Ishikawa (cell line): ENCODE results near the gene VSTM2A.

Experiments
- CEBPB ChIP-seq: IDR thresholded peaks from 2 replicates; pipeline ENCODE4 v1.6.1; 2012
- CREB1 ChIP-seq: IDR thresholded peaks from 2 replicates; pipeline ENCODE4 v1.6.1; 2012; ENCODE audit warnings: low read depth
- EGR1 ChIP-seq: IDR thresholded peaks from 2 replicates; pipeline ENCODE4 v1.6.1; 2012
- EP300 ChIP-seq: IDR thresholded peaks from 2 replicates; pipeline ENCODE4 v1.6.1; 2012; ENCODE audit warnings: borderline replicate concordance
- FOXM1 ChIP-seq: IDR thresholded peaks from 2 replicates; pipeline ENCODE4 v1.6.1; 2012; ENCODE audit warnings: low read depth, borderline replicate concordance
- NFIC ChIP-seq: IDR thresholded peaks from 2 replicates; pipeline ENCODE4 v1.6.1; 2012
- RAD21 ChIP-seq: IDR thresholded peaks from 2 replicates; pipeline ENCODE4 v1.6.1; 2012; ENCODE audit warnings: low read depth
- REST ChIP-seq: IDR thresholded peaks from 2 replicates; pipeline ENCODE4 v1.6.1; 2012; ENCODE audit warnings: low read depth, mild to moderate bottlenecking
- TAF1 ChIP-seq: IDR thresholded peaks from 2 replicates; pipeline ENCODE4 v1.6.1; 2012; ENCODE audit warnings: low read depth, mild to moderate bottlenecking
- TCF12 ChIP-seq: IDR thresholded peaks from 2 replicates; pipeline ENCODE4 v1.6.1; 2012; ENCODE audit warnings: low read depth
- TEAD4 ChIP-seq: IDR thresholded peaks from 2 replicates; pipeline ENCODE4 v1.6.1; 2012
- YY1 ChIP-seq: IDR thresholded peaks from 2 replicates; pipeline ENCODE4 v1.6.1; 2012; ENCODE audit warnings: low read depth
- ZBTB7A ChIP-seq: IDR thresholded peaks from 2 replicates; pipeline ENCODE4 v1.6.1; 2012; ENCODE audit warnings: low read depth
- TF ChIP-seq, protein P1 (sequence below): IDR thresholded peaks from 2 replicates; pipeline ENCODE4 v1.6.1; 2012
- TF ChIP-seq, protein P2 (sequence below): IDR thresholded peaks from 2 replicates; pipeline ENCODE4 v1.6.1; 2012

The VSTM2A gene

GRCh38 chr7:54544527-54545240, 2.5 kb downstream of the VSTM2A start:
- TF ChIP-seq EGR1 (no peak), YY1 (no peak), NFIC (no peak), FOXM1 (no peak), TAF1 (no peak), CREB1 (no peak), REST (no peak)
- TF ChIP-seq, protein P1, sequence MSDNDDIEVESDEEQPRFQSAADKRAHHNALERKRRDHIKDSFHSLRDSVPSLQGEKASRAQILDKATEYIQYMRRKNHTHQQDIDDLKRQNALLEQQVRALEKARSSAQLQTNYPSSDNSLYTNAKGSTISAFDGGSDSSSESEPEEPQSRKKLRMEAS: no peak

DNA sequence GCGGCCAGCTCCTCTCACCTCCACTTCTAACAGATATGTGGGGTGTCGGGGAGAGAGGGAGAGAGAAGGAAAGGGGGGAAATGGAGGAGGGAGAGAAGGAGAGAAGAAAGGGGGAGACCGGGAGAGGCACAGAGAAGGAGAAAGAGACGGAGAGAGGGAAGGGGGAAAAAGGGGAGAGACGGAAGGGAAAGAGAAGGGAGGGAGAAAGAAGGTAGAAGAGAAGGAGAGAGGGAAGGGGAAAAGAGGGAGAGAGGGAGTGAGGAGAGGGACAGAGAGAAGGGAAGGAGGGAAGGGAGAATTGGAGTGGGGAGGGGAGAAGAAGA, 3.0 kb downstream of the VSTM2A start:
- TF ChIP-seq TCF12: no peak

- TF ChIP-seq RAD21 (peak; percentile 35; the same call in 1 of the 2 replicates), CEBPB (no peak)
These were observed 4.2 kb downstream of the VSTM2A start for GRCh38 chr7:54546081-54546985.

- TF ChIP-seq EP300 (no peak), CREB1 (no peak), TEAD4 (no peak), FOXM1 (no peak), RAD21 (no peak), REST (no peak), ZBTB7A (no peak), EGR1 (no peak), CEBPB (no peak), YY1 (no peak), TCF12 (no peak), TAF1 (no peak), NFIC (no peak)
- TF ChIP-seq, protein P2, sequence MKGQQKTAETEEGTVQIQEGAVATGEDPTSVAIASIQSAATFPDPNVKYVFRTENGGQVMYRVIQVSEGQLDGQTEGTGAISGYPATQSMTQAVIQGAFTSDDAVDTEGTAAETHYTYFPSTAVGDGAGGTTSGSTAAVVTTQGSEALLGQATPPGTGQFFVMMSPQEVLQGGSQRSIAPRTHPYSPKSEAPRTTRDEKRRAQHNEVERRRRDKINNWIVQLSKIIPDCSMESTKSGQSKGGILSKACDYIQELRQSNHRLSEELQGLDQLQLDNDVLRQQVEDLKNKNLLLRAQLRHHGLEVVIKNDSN: no peak
- TF ChIP-seq, protein P1: no peak
These were observed 4.8 kb downstream of the VSTM2A start for GRCh38 chr7:54546986-54547314.

DNA sequence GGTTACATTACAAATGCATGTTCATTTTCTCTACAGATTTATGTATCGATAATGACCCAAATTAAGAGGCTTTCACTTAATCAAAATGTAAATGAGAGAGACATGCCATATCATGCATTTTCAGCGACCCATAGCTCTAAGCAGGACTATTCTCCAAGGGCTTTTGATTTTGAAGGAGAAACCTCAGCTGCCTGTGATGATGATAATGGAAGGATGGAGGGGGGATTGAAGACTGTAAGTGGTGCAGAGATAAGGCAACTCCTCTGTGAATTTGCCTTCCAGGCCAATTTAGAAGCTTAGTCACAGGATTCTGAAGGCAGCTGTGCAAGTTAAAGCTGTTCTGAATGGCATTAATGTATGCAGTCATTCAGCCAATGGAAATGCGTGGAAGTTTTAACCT, 8.3 kb downstream of the VSTM2A start:
- no peak for TF ChIP-seq TAF1
- no peak for TF ChIP-seq YY1
- no peak for TF ChIP-seq EP300
- TF ChIP-seq NFIC: no peak
- TF ChIP-seq CREB1: no peak
- TF ChIP-seq TEAD4: no peak
- no peak for TF ChIP-seq EGR1
- no peak for TF ChIP-seq TCF12
- no peak for TF ChIP-seq FOXM1
- TF ChIP-seq, protein P1: no peak
- TF ChIP-seq REST: no peak
- TF ChIP-seq RAD21: no peak
- no peak for TF ChIP-seq CEBPB
- no peak for TF ChIP-seq ZBTB7A
- TF ChIP-seq, protein P2: no peak
